WI38 (cell line): ENCODE data around the gene RBFOX1.

Experiments used
- H3K4me3 ChIP-seq: 2 replicates; pipeline ENCODE4 v1.5.1; 2011; ENCODE audit warnings: low read depth, mild to moderate bottlenecking, control low read depth, low read length
- TF ChIP-seq, protein P1 (sequence below): IDR thresholded peaks from 2 replicates; pipeline ENCODE4 v1.5.1; 2012; ENCODE audit warnings: low read depth, mild to moderate bottlenecking, control low read depth, low read length

The RBFOX1 gene

DNA sequence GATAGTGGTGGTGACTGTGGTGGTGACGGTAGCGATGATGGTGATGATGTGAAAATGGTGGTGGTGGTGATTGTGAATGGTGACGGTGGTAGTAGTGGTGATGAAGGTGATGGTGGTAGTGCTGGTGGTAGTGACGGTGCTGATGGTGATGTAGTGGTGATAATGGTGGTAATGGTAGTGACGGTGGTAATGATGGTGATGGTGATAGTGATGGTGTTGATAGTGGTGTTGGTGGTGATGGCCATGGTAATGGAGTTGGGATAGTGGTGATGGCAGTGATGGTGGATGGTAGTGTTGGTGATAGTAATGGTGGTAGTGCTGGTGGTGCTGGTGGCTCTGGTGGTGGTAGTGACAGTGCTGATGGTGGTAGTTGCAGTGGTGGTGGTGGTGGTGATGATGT, 14.7 kb upstream of the RBFOX1 start:
- TF ChIP-seq, protein P1, sequence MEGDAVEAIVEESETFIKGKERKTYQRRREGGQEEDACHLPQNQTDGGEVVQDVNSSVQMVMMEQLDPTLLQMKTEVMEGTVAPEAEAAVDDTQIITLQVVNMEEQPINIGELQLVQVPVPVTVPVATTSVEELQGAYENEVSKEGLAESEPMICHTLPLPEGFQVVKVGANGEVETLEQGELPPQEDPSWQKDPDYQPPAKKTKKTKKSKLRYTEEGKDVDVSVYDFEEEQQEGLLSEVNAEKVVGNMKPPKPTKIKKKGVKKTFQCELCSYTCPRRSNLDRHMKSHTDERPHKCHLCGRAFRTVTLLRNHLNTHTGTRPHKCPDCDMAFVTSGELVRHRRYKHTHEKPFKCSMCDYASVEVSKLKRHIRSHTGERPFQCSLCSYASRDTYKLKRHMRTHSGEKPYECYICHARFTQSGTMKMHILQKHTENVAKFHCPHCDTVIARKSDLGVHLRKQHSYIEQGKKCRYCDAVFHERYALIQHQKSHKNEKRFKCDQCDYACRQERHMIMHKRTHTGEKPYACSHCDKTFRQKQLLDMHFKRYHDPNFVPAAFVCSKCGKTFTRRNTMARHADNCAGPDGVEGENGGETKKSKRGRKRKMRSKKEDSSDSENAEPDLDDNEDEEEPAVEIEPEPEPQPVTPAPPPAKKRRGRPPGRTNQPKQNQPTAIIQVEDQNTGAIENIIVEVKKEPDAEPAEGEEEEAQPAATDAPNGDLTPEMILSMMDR, result no peak
- H3K4me3 ChIP-seq, result no peak overlapping the region

DNA sequence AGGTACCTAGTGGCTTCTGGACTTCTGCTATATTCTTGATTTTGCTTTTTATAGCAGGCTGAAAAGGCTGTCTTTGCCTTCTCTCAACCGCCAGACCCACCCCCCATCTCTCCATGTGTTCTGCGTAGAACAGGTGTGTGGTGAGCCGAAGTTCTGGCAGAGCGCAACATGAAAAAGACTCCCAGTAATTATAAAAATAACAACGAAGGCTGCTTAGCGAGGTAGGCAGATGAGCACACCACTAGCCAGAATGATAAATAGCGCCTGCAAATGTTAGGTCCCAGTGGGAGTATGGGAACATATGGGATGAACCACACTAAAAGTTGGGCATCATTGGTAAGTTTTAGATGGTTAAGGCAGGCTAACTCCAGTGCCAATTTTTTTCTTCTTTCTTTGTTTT, 14.0 kb upstream of the RBFOX1 start:
- no peak overlapping the region for H3K4me3 ChIP-seq
- TF ChIP-seq, protein P1, result no peak

DNA sequence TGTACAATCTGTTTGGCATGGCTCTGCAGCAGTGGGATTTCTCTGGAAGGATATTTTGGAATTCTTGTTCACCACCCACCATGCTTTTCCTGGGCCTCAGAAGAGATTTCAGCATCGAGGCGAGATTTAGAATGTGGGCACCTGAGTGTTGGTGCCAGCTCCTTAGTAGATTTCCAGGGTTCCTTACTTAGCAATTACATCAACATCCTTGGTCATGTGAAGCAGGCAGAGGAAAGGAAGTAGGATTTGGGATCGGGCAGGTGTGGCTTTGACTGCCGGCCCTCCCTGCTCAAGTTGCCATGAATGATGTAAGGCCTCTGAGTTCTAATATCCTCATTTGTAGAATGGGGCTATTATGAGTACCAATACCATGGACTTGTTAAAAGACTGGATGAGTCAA, 13.1 kb upstream of the RBFOX1 start:
- H3K4me3 ChIP-seq, result no peak overlapping the region
- TF ChIP-seq, protein P1, result no peak

DNA sequence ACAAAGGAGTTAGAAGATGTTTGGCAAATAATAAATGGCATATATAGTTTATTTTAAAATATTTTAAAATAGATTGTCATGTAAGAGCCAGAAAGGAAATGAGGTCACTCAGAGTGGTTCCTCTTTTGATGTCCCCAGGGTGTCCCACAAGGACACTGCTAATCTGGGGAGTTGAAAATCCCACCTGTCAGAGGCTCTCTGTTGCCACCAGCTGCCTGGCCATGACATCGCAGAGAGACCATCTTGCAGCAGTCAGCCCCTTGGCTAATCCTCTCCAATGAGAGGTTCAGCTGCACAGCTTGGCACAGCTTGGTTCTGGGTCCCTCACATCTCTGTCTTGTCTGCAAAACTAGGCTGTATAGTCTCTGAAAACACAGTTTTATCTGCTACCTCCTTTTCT, 11.0 kb upstream of the RBFOX1 start:
- TF ChIP-seq, protein P1, result no peak
- H3K4me3 ChIP-seq, result no peak overlapping the region

DNA sequence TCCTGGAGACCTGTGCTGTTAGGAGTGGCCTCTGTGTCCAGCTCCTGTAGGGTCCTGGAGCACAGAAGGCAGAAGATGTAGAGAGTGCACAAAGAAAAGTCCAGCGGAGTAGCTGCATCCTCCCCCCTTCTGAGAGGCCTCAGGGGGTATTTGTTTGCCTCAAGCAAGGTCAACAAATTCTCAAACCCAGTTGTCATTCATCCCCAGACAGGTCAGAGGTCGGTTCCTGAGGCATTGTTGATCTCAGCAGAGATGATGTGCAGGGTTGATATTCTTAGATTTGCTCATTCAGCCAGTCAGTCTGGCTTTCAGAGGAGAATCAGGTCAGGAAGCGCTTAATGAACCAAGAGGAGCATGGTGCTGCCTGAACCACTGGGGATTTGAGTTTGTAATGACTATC, 8.3 kb upstream of the RBFOX1 start:
- TF ChIP-seq, protein P1, result no peak
- no peak overlapping the region for H3K4me3 ChIP-seq

DNA sequence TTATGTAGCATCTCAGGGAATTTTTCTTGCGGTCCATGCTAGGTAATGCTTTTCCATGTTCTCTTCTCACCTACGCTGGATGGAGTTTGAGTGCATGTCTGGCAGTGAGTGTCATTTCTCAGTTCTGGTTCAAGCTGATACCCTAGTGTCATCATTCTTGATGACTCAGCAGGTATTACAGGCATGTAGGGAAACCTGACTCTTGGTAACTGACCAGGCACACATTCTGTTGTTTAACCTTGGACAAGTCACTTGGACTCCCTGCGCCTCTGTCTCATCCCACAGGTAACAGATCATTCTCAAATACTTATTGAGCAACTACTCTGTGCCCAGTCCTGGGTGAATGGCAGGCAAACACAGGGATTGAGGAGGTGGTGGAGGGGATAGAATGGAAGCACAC, 6.8 kb upstream of the RBFOX1 start:
- H3K4me3 ChIP-seq, result no peak overlapping the region
- TF ChIP-seq, protein P1, result no peak

DNA sequence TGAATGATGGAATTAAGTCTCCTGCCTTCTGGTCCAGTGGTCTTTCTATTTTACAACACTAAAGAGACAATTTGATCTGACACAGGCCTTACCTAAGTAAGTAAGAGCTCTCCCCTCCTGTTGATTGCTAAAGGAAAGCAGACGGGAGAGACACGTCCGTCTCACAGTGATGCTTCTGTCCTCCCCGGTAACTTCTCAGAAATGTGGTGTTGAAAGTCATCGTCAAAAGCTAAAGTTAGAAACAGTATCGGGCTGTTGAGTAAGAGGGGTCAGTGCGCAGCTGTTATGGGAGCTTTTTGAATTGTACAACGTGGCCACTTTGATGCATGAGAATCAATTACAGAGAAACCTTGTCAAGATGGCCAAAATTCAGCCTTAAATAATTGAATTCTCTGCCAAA, 1.9 kb upstream of the RBFOX1 start:
- no peak overlapping the region for H3K4me3 ChIP-seq
- TF ChIP-seq, protein P1, result no peak
